CD8-positive, alpha-beta memory T cell (primary cell): ENCODE data around the gene MTA2. TPM values are rescaled to one million over a fixed set of nuclear protein-coding genes. Genes with fewer than 3 reads are reported as not detected.
A peak's percentile ranks its signal among the peaks of the same experiment; 100 is the strongest.

Experiments
- CTCF ChIA-PET: fragments of 350-600 bp; sonication (Branson Sonifier 250); formaldehyde crosslinking; loops from one replicate; lab custom pipeline; 2021; ENCODE audit warnings: antibody characterized with exemption; lab: Charles Lee
- POLR2A ChIA-PET: fragments of 350-600 bp; sonication (Branson Sonifier 250); formaldehyde crosslinking; loops from one replicate; lab custom pipeline; 2021; ENCODE audit warnings: antibody characterized with exemption; lab: Charles Lee
- DNase-seq, 5 donors: peaks; one replicate each; pipeline versions ENCODE4 v3.0.0 to v3.0.0-alpha.2; 2020 to 2022; ENCODE audit warnings: mixed read lengths in 1 of 5
- H3K27ac ChIP-seq: one replicate; pipeline ENCODE4 v1.7.0; 2013; ENCODE audit warnings: low read depth, mild to moderate bottlenecking, low read length, moderate library complexity
- H3K27me3 ChIP-seq: 2 replicates; pipeline ENCODE4 v1.7.0; 2013; ENCODE audit warnings: low read length, mild to moderate bottlenecking; ENCODE audit not compliant: insufficient read depth, poor library complexity, severe bottlenecking
- H3K36me3 ChIP-seq: 2 replicates; pipeline ENCODE4 v1.7.0; 2013; ENCODE audit warnings: mild to moderate bottlenecking, low read length, moderate library complexity; ENCODE audit not compliant: insufficient read depth
- H3K4me1 ChIP-seq: 2 replicates; pipeline ENCODE4 v1.7.0; 2013; ENCODE audit warnings: mild to moderate bottlenecking, low read length, moderate library complexity; ENCODE audit not compliant: insufficient read depth
- H3K4me3 ChIP-seq: 2 replicates; pipeline ENCODE4 v1.7.0; 2013; ENCODE audit warnings: mild to moderate bottlenecking, low read length
- H3K9me3 ChIP-seq: 2 replicates; pipeline ENCODE4 v1.7.0; 2013; ENCODE audit warnings: mild to moderate bottlenecking, low read length
- H3K27ac Mint-ChIP-seq, 8 donors: one replicate each; pipeline ENCODE4 v1.8.0; 2020 to 2021; ENCODE audit warnings: mixed read lengths in 8 of 8, mild to moderate bottlenecking in 6 of 8, inconsistent platforms in 3 of 8, moderate library complexity in 3 of 8
- H3K27me3 Mint-ChIP-seq, 2 donors: one replicate each; pipeline ENCODE4 v1.8.0; 2020 to 2021; ENCODE audit warnings: mixed read lengths in 2 of 2, mild to moderate bottlenecking in 1 of 2, moderate library complexity in 1 of 2
- H3K36me3 Mint-ChIP-seq, 3 donors: one replicate each; pipeline ENCODE4 v1.8.0; 2020 to 2021; ENCODE audit warnings: mixed read lengths in 3 of 3, inconsistent platforms in 1 of 3, mild to moderate bottlenecking in 1 of 3
- H3K4me1 Mint-ChIP-seq, 3 donors: one replicate each; pipeline ENCODE4 v1.8.0; 2020 to 2021; ENCODE audit warnings: mixed read lengths in 3 of 3, inconsistent platforms in 1 of 3, mild to moderate bottlenecking in 1 of 3
- H3K4me3 Mint-ChIP-seq, 7 donors: one replicate each; pipeline ENCODE4 v1.8.0; 2020 to 2021; ENCODE audit warnings: mixed read lengths in 7 of 7, mild to moderate bottlenecking in 6 of 7, moderate library complexity in 4 of 7, inconsistent platforms in 2 of 7
- H3K9me3 Mint-ChIP-seq, 5 donors: one replicate each; pipeline ENCODE4 v1.8.0; 2020 to 2022; ENCODE audit warnings: mixed read lengths in 5 of 5, mild to moderate bottlenecking in 3 of 5, moderate library complexity in 2 of 5, inconsistent platforms in 1 of 5
- polyA plus RNA-seq: library from polyadenylated mRNA; unstranded; fragments of 300-500 nt; fragmentation: Illumina TruSeq; gene quantifications from one replicate; pipeline ENCODE4 v1.2.3, GENCODE V29; 2021
- total RNA-seq, 2 experiments: library from RNA; stranded (reverse); gene quantifications; one replicate each; pipeline ENCODE4 v1.2.3, GENCODE V29; 2021

Gene MTA2
- total and polyA plus RNA-seq, 3 experiments from 2014 or later, result 37.4 to 263 (median 248) TPM

DNA sequence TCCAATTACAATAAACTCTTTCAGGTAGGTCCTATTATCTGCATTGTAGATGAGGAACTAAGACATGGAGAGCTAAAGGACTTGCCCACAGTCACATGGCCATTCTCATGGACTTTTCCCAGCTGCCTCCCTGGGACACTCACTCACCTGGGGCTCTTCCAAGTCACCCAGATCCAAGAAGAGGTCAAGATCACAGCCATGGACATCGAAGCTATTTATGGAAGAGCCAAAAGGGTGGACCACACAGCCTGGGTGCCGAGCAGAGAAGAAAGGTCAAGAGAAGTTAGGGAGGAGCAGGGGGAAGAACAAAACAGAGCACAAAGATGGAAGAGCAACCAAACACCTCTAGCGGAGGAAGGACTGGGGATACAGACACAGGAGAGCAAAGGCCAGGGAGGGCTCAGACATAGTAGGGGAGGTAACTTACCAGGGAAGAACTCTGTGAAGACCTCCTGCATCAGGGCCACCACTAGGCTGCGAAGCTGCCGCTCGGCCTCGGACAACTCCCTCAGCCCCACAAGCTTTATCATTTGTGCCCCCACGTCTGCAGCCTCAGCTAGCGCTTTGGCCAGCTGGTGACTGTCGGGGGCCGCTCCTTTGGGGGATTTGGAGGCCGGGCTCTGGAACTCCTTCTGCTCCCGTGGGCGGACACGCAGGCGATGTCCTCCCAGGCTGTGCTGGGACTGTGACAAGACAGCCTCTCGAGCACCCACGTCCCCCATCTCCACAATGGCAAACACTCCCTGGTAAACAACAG is 20.5 kb downstream of the MTA2 start:
- Mint-ChIP-seq H3K36me3 (peaks cover 0 to 57% (median 7%) of the 10 kb centered on the region in 3 donors), H3K27me3 (no peaks in the 10 kb centered on the region), H3K4me3 (no peak overlapping the region), H3K27ac (peak overlapping the region in 3 of 8 donors; percentile 30 to 64 (median 53)), H3K4me1 (peaks cover 0 to 7% (median 6%) of the 10 kb centered on the region in 3 donors), H3K9me3 (no peaks in the 10 kb centered on the region)
- H3K4me1 ChIP-seq, result no peaks in the 10 kb centered on the region
- peaks cover 41% of the 10 kb centered on the region for H3K36me3 ChIP-seq
- DNase-seq, result no peak
- CTCF ChIA-PET, result interaction anchor here (1.0 kb wide), 1 partner anchor 38 kb away, joined by 3 read pairs; no protein-coding TSS in a partner anchor
- H3K9me3 ChIP-seq, result no peaks in the 10 kb centered on the region
- no peak overlapping the region for H3K27ac ChIP-seq
- no peaks in the 10 kb centered on the region for H3K27me3 ChIP-seq
- H3K4me3 ChIP-seq, result no peak overlapping the region
- POLR2A ChIA-PET, result interaction anchor here (0.7 kb wide), 1 partner anchor 127 kb away, joined by 4 read pairs; no protein-coding TSS in a partner anchor

DNA sequence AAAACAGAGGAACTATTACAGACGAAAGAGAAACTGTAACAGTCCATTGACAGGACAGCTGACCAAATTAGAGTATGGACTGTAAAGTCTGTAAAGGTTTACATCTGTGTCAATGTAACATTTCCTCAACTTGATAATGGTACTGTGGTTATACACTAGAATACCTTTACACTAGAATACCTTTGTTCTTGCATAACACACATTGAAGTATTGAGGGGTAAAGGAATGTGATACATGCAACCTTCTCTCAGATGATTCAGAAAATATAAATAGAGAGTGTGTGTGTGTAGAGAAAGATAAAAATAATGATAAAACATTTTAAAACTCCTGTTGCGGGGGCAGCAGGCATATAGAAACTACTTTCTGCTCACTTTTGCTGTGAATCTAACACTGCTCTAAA is 22.4 kb downstream of the MTA2 start:
- no peaks in the 10 kb centered on the region for H3K9me3 Mint-ChIP-seq
- no peak overlapping the region for H3K4me3 ChIP-seq
- H3K4me1 Mint-ChIP-seq, result peaks cover 6 to 16% (median 12%) of the 10 kb centered on the region in 3 donors
- no peak overlapping the region for H3K27ac Mint-ChIP-seq
- H3K9me3 ChIP-seq, result no peaks in the 10 kb centered on the region
- H3K4me3 Mint-ChIP-seq, result no peak overlapping the region
- H3K4me1 ChIP-seq, result peaks cover 8% of the 10 kb centered on the region
- H3K27me3 Mint-ChIP-seq, result no peaks in the 10 kb centered on the region
- no peak for DNase-seq
- peaks cover 38% of the 10 kb centered on the region for H3K36me3 ChIP-seq
- peaks cover 0 to 62% (median 6%) of the 10 kb centered on the region in 3 donors for H3K36me3 Mint-ChIP-seq
- ChIA-PET CTCF (no interaction called here), POLR2A (no interaction called here)
- H3K27ac ChIP-seq, result no peak overlapping the region
- H3K27me3 ChIP-seq, result no peaks in the 10 kb centered on the region

DNA sequence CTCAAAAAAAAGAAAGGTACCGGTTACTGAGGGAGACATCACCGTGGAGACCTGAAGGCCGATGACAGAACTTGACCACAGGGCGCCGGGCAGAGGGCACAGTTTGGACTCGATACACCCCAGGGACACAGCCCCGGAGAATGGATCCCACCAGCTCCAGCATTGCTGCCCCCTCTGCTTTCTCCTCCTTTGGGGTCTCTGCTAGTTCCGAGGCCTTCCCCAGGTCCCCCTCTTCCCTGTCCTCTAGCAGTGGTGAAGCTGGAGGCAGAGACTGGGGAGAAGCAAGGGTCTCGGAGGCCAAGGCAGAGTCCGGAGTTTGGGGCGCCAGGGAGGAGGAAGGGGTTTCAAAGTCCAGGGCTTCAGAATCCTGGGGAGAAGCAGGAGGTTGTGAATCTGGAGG is 23.1 kb downstream of the MTA2 start:
- H3K9me3 Mint-ChIP-seq, result no peaks in the 10 kb centered on the region
- Histone ChIP-seq H3K9me3 (no peaks in the 10 kb centered on the region), H3K27me3 (no peaks in the 10 kb centered on the region), H3K27ac (no peak overlapping the region), H3K4me3 (no peak overlapping the region), H3K4me1 (peaks cover 8% of the 10 kb centered on the region), H3K36me3 (peaks cover 36% of the 10 kb centered on the region)
- DNase-seq, result peak in 1 of 5 donors; percentile 38
- CTCF ChIA-PET, result no interaction called here
- no peak overlapping the region for H3K4me3 Mint-ChIP-seq
- H3K27me3 Mint-ChIP-seq, result no peaks in the 10 kb centered on the region
- H3K36me3 Mint-ChIP-seq, result peaks cover 0 to 65% (median 6%) of the 10 kb centered on the region in 3 donors
- H3K4me1 Mint-ChIP-seq, result peaks cover 13 to 19% (median 19%) of the 10 kb centered on the region in 3 donors
- POLR2A ChIA-PET, result no interaction called here
- peak overlapping the region in 1 of 8 donors; percentile 61 for H3K27ac Mint-ChIP-seq

DNA sequence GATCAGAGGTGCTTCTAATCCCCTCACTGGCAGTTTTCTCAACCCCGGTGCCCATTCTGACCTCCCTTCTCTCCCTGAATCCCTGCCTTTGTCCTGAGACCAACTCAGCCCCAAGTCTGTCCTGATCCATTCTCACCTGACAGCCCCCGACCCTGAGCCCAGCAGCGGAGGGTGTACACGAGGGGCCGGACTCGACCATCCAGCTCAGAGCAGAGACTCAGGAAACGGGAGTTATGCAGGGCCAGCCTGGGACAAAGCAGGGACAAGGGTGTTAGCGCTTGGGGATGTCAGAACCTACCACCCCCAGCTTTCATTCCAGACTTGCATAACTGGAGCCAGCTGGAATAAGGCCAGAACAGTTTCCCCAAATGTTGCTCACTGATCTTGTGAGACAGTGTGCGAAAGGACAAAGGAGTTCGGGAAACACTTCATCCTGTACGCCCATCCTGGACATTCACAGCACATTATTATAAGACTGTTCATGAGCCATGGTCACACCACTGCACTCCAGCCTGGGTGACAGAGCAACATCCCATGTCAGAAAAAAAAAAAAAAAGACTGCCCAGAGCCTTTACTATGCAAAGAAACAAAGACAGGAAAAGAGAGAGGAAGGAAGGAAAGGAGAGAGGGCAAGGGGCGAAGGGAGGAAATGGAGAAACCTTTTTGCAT is 24.5 kb downstream of the MTA2 start:
- Histone ChIP-seq H3K4me1 (peaks cover 15% of the 10 kb centered on the region), H3K27ac (no peak overlapping the region), H3K27me3 (no peaks in the 10 kb centered on the region), H3K4me3 (no peak overlapping the region), H3K36me3 (peaks cover 28% of the 10 kb centered on the region), H3K9me3 (no peaks in the 10 kb centered on the region)
- H3K27me3 Mint-ChIP-seq, result no peaks in the 10 kb centered on the region
- CTCF ChIA-PET, result no interaction called here
- H3K36me3 Mint-ChIP-seq, result peaks cover 0 to 73% (median 8%) of the 10 kb centered on the region in 3 donors
- peaks cover 27 to 32% (median 31%) of the 10 kb centered on the region in 3 donors for H3K4me1 Mint-ChIP-seq
- H3K27ac Mint-ChIP-seq, result peak overlapping the region in 1 of 8 donors; percentile 29
- POLR2A ChIA-PET, result no interaction called here
- H3K4me3 Mint-ChIP-seq, result peak overlapping the region in 1 of 7 donors; percentile 9
- no peaks in the 10 kb centered on the region for H3K9me3 Mint-ChIP-seq
- peak in 1 of 5 donors; percentile 25 for DNase-seq

DNA sequence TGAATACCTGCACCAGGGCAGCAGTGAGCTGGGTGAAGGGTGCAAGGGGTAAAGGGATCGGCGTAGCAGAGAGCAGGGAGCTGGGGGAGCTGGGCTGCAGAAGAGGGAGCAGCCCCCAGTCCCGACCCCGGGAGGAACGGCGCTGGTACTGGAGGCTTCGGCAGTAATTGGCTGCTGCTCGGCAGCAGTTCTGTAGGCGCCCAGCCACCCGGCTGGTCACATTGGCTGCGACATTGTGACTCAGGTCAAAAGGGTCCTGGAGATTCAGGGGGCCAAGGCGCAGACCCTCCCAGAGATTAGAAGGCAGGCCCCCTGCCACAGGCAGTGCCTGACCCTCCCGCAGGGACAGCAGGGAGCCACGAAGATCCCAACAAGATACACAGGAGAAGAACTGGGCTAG is 25.8 kb downstream of the MTA2 start:
- peak in 1 of 5 donors; percentile 43 for DNase-seq
- Histone ChIP-seq H3K9me3 (no peaks in the 10 kb centered on the region), H3K27me3 (no peaks in the 10 kb centered on the region), H3K27ac (no peak overlapping the region), H3K4me3 (no peak overlapping the region), H3K4me1 (peaks cover 24% of the 10 kb centered on the region), H3K36me3 (peaks cover 29% of the 10 kb centered on the region)
- H3K4me3 Mint-ChIP-seq, result peak overlapping the region in 6 of 7 donors; percentile 50 to 95 (median 72)
- H3K4me1 Mint-ChIP-seq, result peaks cover 40 to 44% (median 40%) of the 10 kb centered on the region in 3 donors
- POLR2A ChIA-PET, result interaction anchor here (0.9 to 2.3 kb wide), 3 partner anchors 20 to 89 kb away, joined by 4 to 20 read pairs (median 4); partner anchors contain the start of genes C11orf98, CSKMT and GANAB
- H3K27me3 Mint-ChIP-seq, result no peaks in the 10 kb centered on the region
- H3K27ac Mint-ChIP-seq, result peak overlapping the region in 4 of 8 donors; percentile 42 to 90 (median 86)
- peaks cover 8 to 77% (median 13%) of the 10 kb centered on the region in 3 donors for H3K36me3 Mint-ChIP-seq
- no peaks in the 10 kb centered on the region for H3K9me3 Mint-ChIP-seq
- CTCF ChIA-PET, result interaction anchor here (1.6 to 2.8 kb wide), 2 partner anchors 16 to 118 kb away, joined by 3 to 17 read pairs; partner anchors contain the start of gene TUT1

- Mint-ChIP-seq H3K4me3 (peak overlapping the region; percentile 90 to 98 (median 96)), H3K27me3 (no peaks in the 10 kb centered on the region), H3K36me3 (peaks cover 10 to 79% (median 13%) of the 10 kb centered on the region in 3 donors), H3K9me3 (no peaks in the 10 kb centered on the region), H3K27ac (peak overlapping the region; percentile 85 to 97 (median 93)), H3K4me1 (peaks cover 43 to 50% (median 46%) of the 10 kb centered on the region in 3 donors)
- no peaks in the 10 kb centered on the region for H3K27me3 ChIP-seq
- no peak overlapping the region for H3K27ac ChIP-seq
- peak overlapping the region; percentile 94 for H3K4me3 ChIP-seq
- ChIA-PET CTCF (interaction anchor here (0.7 to 2.8 kb wide), 7 partner anchors 13 to 150 kb away, joined by 3 to 17 read pairs (median 6); partner anchors contain the start of gene TUT1), POLR2A (interaction anchor here (0.9 to 2.3 kb wide), 6 partner anchors 13 to 90 kb away, joined by 4 to 49 read pairs (median 5); partner anchors contain the start of genes C11orf98, CSKMT, GANAB and INTS5)
- H3K9me3 ChIP-seq, result no peaks in the 10 kb centered on the region
- peak in 1 of 5 donors; percentile 44 for DNase-seq
- H3K36me3 ChIP-seq, result peaks cover 31% of the 10 kb centered on the region
- H3K4me1 ChIP-seq, result peaks cover 24% of the 10 kb centered on the region
Observed at GRCh38 chr11:62575156-62575555, 26.5 kb downstream of the MTA2 start.

GRCh38 chr11:62574363-62575071 is 27.1 kb downstream of the MTA2 start:
- Histone ChIP-seq H3K27me3 (no peaks in the 10 kb centered on the region), H3K4me3 (peak overlapping the region; percentile 94), H3K36me3 (peaks cover 37% of the 10 kb centered on the region), H3K27ac (peak overlapping the region; percentile 93), H3K9me3 (no peaks in the 10 kb centered on the region), H3K4me1 (peaks cover 24% of the 10 kb centered on the region)
- H3K4me1 Mint-ChIP-seq, result peaks cover 46 to 56% (median 50%) of the 10 kb centered on the region in 3 donors
- CTCF ChIA-PET, result interaction anchor here (0.7 to 2.8 kb wide), 17 partner anchors 11 to 257 kb away, joined by 3 to 17 read pairs (median 3); partner anchors contain the start of genes B3GAT3, C11orf98, CSKMT and HNRNPUL2
- DNase-seq, result peak in 1 of 5 donors; percentile 46
- H3K36me3 Mint-ChIP-seq, result peaks cover 10 to 85% (median 13%) of the 10 kb centered on the region in 3 donors
- POLR2A ChIA-PET, result interaction anchor here (0.6 to 3.0 kb wide), 22 partner anchors 13 to 467 kb away, joined by 3 to 49 read pairs (median 4); partner anchors contain the start of genes AHNAK, B3GAT3, C11orf98 and CSKMT
- H3K4me3 Mint-ChIP-seq, result peak overlapping the region; percentile 90 to 98 (median 96)
- no peaks in the 10 kb centered on the region for H3K27me3 Mint-ChIP-seq
- no peaks in the 10 kb centered on the region for H3K9me3 Mint-ChIP-seq
- H3K27ac Mint-ChIP-seq, result peak overlapping the region; percentile 90 to 97 (median 94)
